CD4-positive, alpha-beta memory T cell (primary cell): ENCODE results near the gene SHMT2. TPM values are rescaled to one million over a fixed set of nuclear protein-coding genes. Genes with fewer than 3 reads are reported as not detected.

Experiments used
- CTCF ChIA-PET: fragments of 350-600 bp; sonication (Branson Sonifier 250); formaldehyde crosslinking; loops from one replicate; lab custom pipeline; 2021; ENCODE audit warnings: inconsistent platforms; ENCODE audit not compliant: partially characterized antibody; lab: Charles Lee
- POLR2A ChIA-PET: fragments of 350-600 bp; sonication (Branson Sonifier 250); formaldehyde crosslinking; loops from one replicate; lab custom pipeline; 2021; ENCODE audit not compliant: partially characterized antibody; lab: Charles Lee
- DNase-seq, 5 donors: peaks; one replicate each; pipeline versions ENCODE4 v3.0.0 to v3.0.0-alpha.2; 2020 to 2022; ENCODE audit warnings: mixed read lengths in 1 of 5
- H3K27ac ChIP-seq: one replicate; pipeline ENCODE4 v1.7.0; 2013; ENCODE audit warnings: low read depth, low read length
- H3K27me3 ChIP-seq: 2 replicates; pipeline ENCODE4 v1.7.0; 2013; ENCODE audit warnings: mild to moderate bottlenecking, low read length, moderate library complexity; ENCODE audit not compliant: insufficient read depth
- H3K36me3 ChIP-seq: 2 replicates; pipeline ENCODE4 v1.7.0; 2013; ENCODE audit warnings: mild to moderate bottlenecking, low read length, moderate library complexity; ENCODE audit not compliant: insufficient read depth
- H3K4me1 ChIP-seq: 2 replicates; pipeline ENCODE4 v1.7.0; 2013; ENCODE audit warnings: mild to moderate bottlenecking, low read length, moderate library complexity; ENCODE audit not compliant: insufficient read depth
- H3K4me3 ChIP-seq, 2 donors: one replicate each; pipeline ENCODE4 v1.7.0; 2013; ENCODE audit warnings: low read length in 2 of 2, mild to moderate bottlenecking in 1 of 2
- H3K9me3 ChIP-seq, 2 donors: one replicate each; pipeline ENCODE4 v1.7.0; 2013; ENCODE audit warnings: low read length in 2 of 2, control low read depth in 1 of 2; ENCODE audit not compliant: control insufficient read depth in 1 of 2
- H3K27ac Mint-ChIP-seq, 7 donors: one replicate each; pipeline ENCODE4 v1.8.0; 2020 to 2021; ENCODE audit warnings: mixed read lengths in 7 of 7, mild to moderate bottlenecking in 6 of 7, inconsistent platforms in 3 of 7, moderate library complexity in 3 of 7
- H3K27me3 Mint-ChIP-seq, 2 donors: one replicate each; pipeline ENCODE4 v1.8.0; 2020 to 2021; ENCODE audit warnings: mixed read lengths in 2 of 2
- H3K36me3 Mint-ChIP-seq, 2 donors: one replicate each; pipeline ENCODE4 v1.8.0; 2020 to 2021; ENCODE audit warnings: mixed read lengths in 2 of 2, inconsistent platforms in 1 of 2, mild to moderate bottlenecking in 1 of 2
- H3K4me1 Mint-ChIP-seq, 4 donors: one replicate each; pipeline ENCODE4 v1.8.0; 2020 to 2021; ENCODE audit warnings: mixed read lengths in 4 of 4, mild to moderate bottlenecking in 1 of 4
- H3K4me3 Mint-ChIP-seq, 8 donors: one replicate each; pipeline ENCODE4 v1.8.0; 2020 to 2021; ENCODE audit warnings: mixed read lengths in 8 of 8, mild to moderate bottlenecking in 7 of 8, moderate library complexity in 6 of 8, inconsistent platforms in 3 of 8
- H3K9me3 Mint-ChIP-seq, 8 donors: one replicate each; pipeline ENCODE4 v1.8.0; 2020 to 2021; ENCODE audit warnings: mixed read lengths in 8 of 8, mild to moderate bottlenecking in 5 of 8, inconsistent platforms in 3 of 8, moderate library complexity in 1 of 8
- intact Hi-C: fragments of 100-400 bp; cut with micrococcal nuclease; formaldehyde crosslinking; loops from one replicate; pipeline ENCODE4 v1.15.1; 2023
- polyA plus RNA-seq, 2 donors: library from polyadenylated mRNA; unstranded; fragments of 300-500 nt; fragmentation: Illumina TruSeq; gene quantifications; one replicate each; pipeline ENCODE4 v1.2.3, GENCODE V29; 2021
- total RNA-seq, 2 experiments: library from RNA; stranded (reverse); gene quantifications; one replicate each; pipeline ENCODE4 v1.2.3, GENCODE V29; 2021

The SHMT2 gene
- total and polyA plus RNA-seq, 4 experiments from 2014 or later: 39.8 to 46.1 (median 43.2) TPM

DNA sequence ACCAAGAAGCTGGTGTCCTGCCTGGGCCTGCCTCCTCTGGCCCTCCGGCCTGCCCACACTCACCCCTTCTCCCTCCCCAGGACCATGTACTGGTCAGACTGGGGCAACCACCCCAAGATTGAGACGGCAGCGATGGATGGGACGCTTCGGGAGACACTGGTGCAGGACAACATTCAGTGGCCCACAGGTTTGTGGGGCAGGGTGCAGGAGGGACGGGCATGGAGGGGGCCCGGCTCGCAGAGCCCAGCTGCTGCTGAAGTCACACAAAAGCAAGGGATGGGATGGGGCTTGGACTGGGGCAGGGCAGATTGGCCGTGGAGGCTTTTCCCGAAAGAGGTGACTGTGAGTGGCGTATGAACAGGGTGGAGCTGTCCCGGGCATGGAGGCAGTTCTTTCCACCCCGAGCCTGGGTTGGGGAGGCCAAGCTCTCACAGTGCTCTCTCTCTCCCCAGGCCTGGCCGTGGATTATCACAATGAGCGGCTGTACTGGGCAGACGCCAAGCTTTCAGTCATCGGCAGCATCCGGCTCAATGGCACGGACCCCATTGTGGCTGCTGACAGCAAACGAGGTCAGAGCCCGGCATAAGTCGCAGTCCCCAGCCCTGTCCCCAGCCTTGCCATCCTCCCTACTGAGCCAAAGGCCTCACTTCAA, 20.8 kb upstream of the SHMT2 start:
- H3K4me3 ChIP-seq: no peak overlapping the region
- POLR2A ChIA-PET: no interaction called here
- Mint-ChIP-seq H3K27ac (no peak overlapping the region), H3K9me3 (peaks cover 0 to 2% (median 0%) of the 10 kb centered on the region in 8 donors), H3K4me3 (no peak overlapping the region), H3K36me3 (no peaks in the 10 kb centered on the region), H3K27me3 (peaks cover 2 to 6% of the 10 kb centered on the region in 2 donors), H3K4me1 (peaks cover 4 to 12% (median 6%) of the 10 kb centered on the region in 4 donors)
- CTCF ChIA-PET: interaction anchor here (1.0 kb wide), 2 partner anchors 31 to 34 kb away, joined by 3 to 5 read pairs; no protein-coding TSS in a partner anchor
- no peak overlapping the region for H3K27ac ChIP-seq
- H3K36me3 ChIP-seq: no peaks in the 10 kb centered on the region
- intact Hi-C loops: no loop called here
- peaks cover 5% of the 10 kb centered on the region for H3K27me3 ChIP-seq
- H3K9me3 ChIP-seq: no peaks in the 10 kb centered on the region
- H3K4me1 ChIP-seq: peaks cover 5% of the 10 kb centered on the region
- DNase-seq: no peak

DNA sequence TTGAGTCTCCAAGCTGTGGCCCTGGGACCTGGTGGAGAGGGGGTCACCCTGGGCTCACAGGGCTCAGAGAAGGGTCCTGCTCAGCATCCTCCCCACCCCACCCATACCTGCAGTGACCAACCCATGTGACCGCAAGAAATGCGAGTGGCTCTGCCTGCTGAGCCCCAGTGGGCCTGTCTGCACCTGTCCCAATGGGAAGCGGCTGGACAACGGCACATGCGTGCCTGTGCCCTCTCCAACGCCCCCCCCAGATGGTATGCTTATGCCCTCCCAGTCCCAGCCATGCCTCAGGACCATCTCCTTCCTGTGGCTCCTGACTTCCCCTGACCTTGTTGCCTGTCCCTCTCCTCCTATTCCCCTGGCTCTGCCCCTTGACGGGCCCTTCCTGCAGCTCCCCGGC, 19.6 kb upstream of the SHMT2 start:
- CTCF ChIA-PET: interaction anchor here (10.8 kb wide), 1 partner anchor 33 kb away, joined by 415 read pairs; a partner anchor contains a TSS
- intact Hi-C loops: no loop called here
- H3K4me1 Mint-ChIP-seq: peaks cover 12 to 23% (median 15%) of the 10 kb centered on the region in 4 donors
- Histone ChIP-seq H3K27me3 (peaks cover 15% of the 10 kb centered on the region), H3K27ac (no peak overlapping the region), H3K36me3 (no peaks in the 10 kb centered on the region), H3K9me3 (no peaks in the 10 kb centered on the region), H3K4me1 (peaks cover 14% of the 10 kb centered on the region), H3K4me3 (no peak overlapping the region)
- peaks cover 11 to 16% of the 10 kb centered on the region in 2 donors for H3K27me3 Mint-ChIP-seq
- no peak overlapping the region for H3K4me3 Mint-ChIP-seq
- peaks cover 0 to 2% (median 0%) of the 10 kb centered on the region in 8 donors for H3K9me3 Mint-ChIP-seq
- no peak overlapping the region for H3K27ac Mint-ChIP-seq
- no peak for DNase-seq
- H3K36me3 Mint-ChIP-seq: no peaks in the 10 kb centered on the region
- POLR2A ChIA-PET: no interaction called here

GRCh38 chr12:57210461-57210860, 19.1 kb upstream of the SHMT2 start:
- no peak overlapping the region for H3K4me3 ChIP-seq
- H3K4me1 ChIP-seq: peaks cover 19% of the 10 kb centered on the region
- H3K27ac Mint-ChIP-seq: no peak overlapping the region
- no peak overlapping the region for H3K4me3 Mint-ChIP-seq
- no peaks in the 10 kb centered on the region for H3K9me3 ChIP-seq
- H3K9me3 Mint-ChIP-seq: peaks cover 0 to 2% (median 0%) of the 10 kb centered on the region in 8 donors
- H3K36me3 ChIP-seq: no peaks in the 10 kb centered on the region
- intact Hi-C loops: no loop called here
- H3K27me3 Mint-ChIP-seq: peaks cover 16 to 21% of the 10 kb centered on the region in 2 donors
- ChIA-PET CTCF (interaction anchor here (10.8 kb wide), 1 partner anchor 32 kb away, joined by 415 read pairs; a partner anchor contains a TSS), POLR2A (no interaction called here)
- H3K4me1 Mint-ChIP-seq: peaks cover 15 to 29% (median 19%) of the 10 kb centered on the region in 4 donors
- H3K36me3 Mint-ChIP-seq: no peaks in the 10 kb centered on the region
- H3K27ac ChIP-seq: no peak overlapping the region
- H3K27me3 ChIP-seq: peaks cover 21% of the 10 kb centered on the region
- DNase-seq: no peak

DNA sequence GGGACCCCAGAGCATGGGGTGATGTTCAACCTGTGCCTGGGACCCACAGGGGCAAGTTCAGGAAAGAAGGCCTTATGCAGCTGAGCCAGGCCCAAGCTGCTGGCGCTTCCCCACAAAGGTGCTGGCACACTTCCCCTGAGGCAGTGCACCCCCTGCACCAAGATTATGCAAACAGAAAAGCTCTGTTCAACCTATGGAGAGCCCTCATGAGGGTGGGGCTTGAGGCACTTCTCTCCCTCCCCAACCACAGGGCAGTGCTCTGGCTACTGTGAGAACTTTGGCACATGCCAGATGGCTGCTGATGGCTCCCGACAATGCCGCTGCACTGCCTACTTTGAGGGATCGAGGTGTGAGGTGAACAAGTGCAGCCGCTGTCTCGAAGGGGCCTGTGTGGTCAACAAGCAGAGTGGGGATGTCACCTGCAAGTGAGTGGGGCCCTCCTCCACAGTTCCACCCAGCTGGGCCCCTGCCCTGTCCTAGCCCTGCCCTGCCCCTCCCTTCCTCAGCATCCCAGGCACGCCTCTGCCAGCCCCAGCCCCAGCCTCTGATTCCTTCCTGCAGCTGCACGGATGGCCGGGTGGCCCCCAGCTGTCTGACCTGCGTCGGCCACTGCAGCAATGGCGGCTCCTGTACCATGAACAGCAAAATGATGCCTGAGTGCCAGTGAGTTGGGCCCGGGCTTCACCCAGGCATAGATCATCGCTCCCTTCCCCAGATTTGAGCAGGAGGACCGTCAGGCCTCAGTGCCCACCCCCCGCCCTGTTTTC, 18.4 kb upstream of the SHMT2 start:
- no peaks in the 10 kb centered on the region for H3K36me3 ChIP-seq
- peaks cover 21 to 25% of the 10 kb centered on the region in 2 donors for H3K27me3 Mint-ChIP-seq
- H3K27ac Mint-ChIP-seq: no peak overlapping the region
- peaks cover 20 to 35% (median 24%) of the 10 kb centered on the region in 4 donors for H3K4me1 Mint-ChIP-seq
- POLR2A ChIA-PET: no interaction called here
- H3K4me1 ChIP-seq: peaks cover 25% of the 10 kb centered on the region
- H3K27me3 ChIP-seq: peaks cover 27% of the 10 kb centered on the region
- H3K36me3 Mint-ChIP-seq: no peaks in the 10 kb centered on the region
- H3K27ac ChIP-seq: no peak overlapping the region
- intact Hi-C loops: no loop called here
- no peaks in the 10 kb centered on the region for H3K9me3 Mint-ChIP-seq
- CTCF ChIA-PET: interaction anchor here (10.8 kb wide), 1 partner anchor 31 kb away, joined by 415 read pairs; a partner anchor contains a TSS
- H3K4me3 Mint-ChIP-seq: no peak overlapping the region
- no peaks in the 10 kb centered on the region for H3K9me3 ChIP-seq
- DNase-seq: no peak
- no peak overlapping the region for H3K4me3 ChIP-seq

- peaks cover 21 to 25% of the 10 kb centered on the region in 2 donors for H3K27me3 Mint-ChIP-seq
- peak overlapping the region in 2 of 7 donors; percentile 29 to 88 for H3K27ac Mint-ChIP-seq
- H3K9me3 Mint-ChIP-seq: no peaks in the 10 kb centered on the region
- peaks cover 20 to 37% (median 24%) of the 10 kb centered on the region in 4 donors for H3K4me1 Mint-ChIP-seq
- Histone ChIP-seq H3K9me3 (no peaks in the 10 kb centered on the region), H3K4me1 (peaks cover 29% of the 10 kb centered on the region), H3K36me3 (no peaks in the 10 kb centered on the region), H3K27me3 (peaks cover 27% of the 10 kb centered on the region), H3K4me3 (no peak overlapping the region), H3K27ac (no peak overlapping the region)
- intact Hi-C loops: no loop called here
- no peak overlapping the region for H3K4me3 Mint-ChIP-seq
- DNase-seq: no peak
- no peaks in the 10 kb centered on the region for H3K36me3 Mint-ChIP-seq
- POLR2A ChIA-PET: interaction anchor here (1.1 to 8.0 kb wide), 2 partner anchors 29 to 487 kb away, joined by 3 to 86 read pairs; partner anchors contain the start of gene NACA
- CTCF ChIA-PET: interaction anchor here (1.1 to 10.8 kb wide), 3 partner anchors 10 to 30 kb away, joined by 3 to 415 read pairs (median 157); partner anchors contain the start of gene SHMT2
Measured at GRCh38 chr12:57211791-57212700, 17.5 kb upstream of the SHMT2 start.

DNA sequence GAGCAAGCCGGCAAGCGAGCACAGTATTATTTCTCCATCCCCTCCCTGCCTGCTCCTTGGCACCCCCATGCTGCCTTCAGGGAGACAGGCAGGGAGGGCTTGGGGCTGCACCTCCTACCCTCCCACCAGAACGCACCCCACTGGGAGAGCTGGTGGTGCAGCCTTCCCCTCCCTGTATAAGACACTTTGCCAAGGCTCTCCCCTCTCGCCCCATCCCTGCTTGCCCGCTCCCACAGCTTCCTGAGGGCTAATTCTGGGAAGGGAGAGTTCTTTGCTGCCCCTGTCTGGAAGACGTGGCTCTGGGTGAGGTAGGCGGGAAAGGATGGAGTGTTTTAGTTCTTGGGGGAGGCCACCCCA, 16.8 kb upstream of the SHMT2 start:
- Histone ChIP-seq H3K9me3 (no peaks in the 10 kb centered on the region), H3K27ac (no peak overlapping the region), H3K36me3 (no peaks in the 10 kb centered on the region), H3K27me3 (peaks cover 32% of the 10 kb centered on the region), H3K4me1 (peaks cover 35% of the 10 kb centered on the region), H3K4me3 (no peak overlapping the region)
- peak overlapping the region in 2 of 7 donors; percentile 4 to 88 for H3K27ac Mint-ChIP-seq
- no peaks in the 10 kb centered on the region for H3K36me3 Mint-ChIP-seq
- intact Hi-C loops: loop anchor here (1.0 kb wide), 2 partner anchors 27 to 31 kb away; no protein-coding TSS in a partner anchor
- peaks cover 0 to 2% (median 0%) of the 10 kb centered on the region in 8 donors for H3K9me3 Mint-ChIP-seq
- no peak for DNase-seq
- POLR2A ChIA-PET: interaction anchor here (1.1 to 8.0 kb wide), 2 partner anchors 29 to 487 kb away, joined by 3 to 86 read pairs; partner anchors contain the start of gene NACA
- peak overlapping the region in 1 of 8 donors; percentile 48 for H3K4me3 Mint-ChIP-seq
- peaks cover 26 to 44% (median 30%) of the 10 kb centered on the region in 4 donors for H3K4me1 Mint-ChIP-seq
- peaks cover 26 to 31% of the 10 kb centered on the region in 2 donors for H3K27me3 Mint-ChIP-seq
- CTCF ChIA-PET: interaction anchor here (1.1 to 10.8 kb wide), 6 partner anchors 9 to 88 kb away, joined by 3 to 415 read pairs (median 8); partner anchors contain the start of gene SHMT2
